DLD1 (cell line): ENCODE measurements around the gene COL16A1.

Experiments used
- in situ Hi-C: cut with HindIII; loops from 2 replicates; pipeline ENCODE4 v1.10.0; 2017; ENCODE audit warnings: low sequenced_read_pairs

Gene COL16A1

DNA sequence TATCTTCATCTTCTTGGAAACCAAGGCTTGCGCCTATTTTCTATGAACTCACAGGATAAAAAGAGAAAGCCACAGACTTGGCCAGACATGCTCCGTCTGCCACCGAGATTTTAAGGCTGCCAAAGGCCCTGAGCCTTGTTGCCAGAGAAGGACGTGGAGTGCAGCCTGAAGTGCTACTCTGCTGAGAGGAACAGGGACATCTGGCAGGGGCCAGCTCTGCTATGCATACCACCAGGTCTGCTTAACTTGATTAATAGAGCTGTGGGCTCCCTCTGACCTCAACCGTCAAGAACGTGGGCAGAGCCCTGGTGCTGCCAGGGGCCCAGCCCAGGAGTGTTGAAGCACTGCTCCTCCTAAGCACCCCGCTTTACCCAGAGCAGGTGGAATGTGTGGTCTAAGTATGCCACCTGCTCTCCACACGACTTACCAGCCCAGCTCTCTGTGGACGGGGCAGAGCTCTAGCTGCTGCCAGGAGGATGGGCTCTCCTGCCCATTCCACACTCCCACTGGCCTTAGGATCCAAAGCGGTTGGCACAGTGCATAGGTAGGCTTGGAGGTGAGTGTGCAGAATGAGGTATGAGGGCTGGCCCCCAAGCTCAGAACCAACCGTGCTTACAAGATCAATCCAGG is 75.8 kb downstream of the COL16A1 start:
- in situ Hi-C loops: no loop called here

DNA sequence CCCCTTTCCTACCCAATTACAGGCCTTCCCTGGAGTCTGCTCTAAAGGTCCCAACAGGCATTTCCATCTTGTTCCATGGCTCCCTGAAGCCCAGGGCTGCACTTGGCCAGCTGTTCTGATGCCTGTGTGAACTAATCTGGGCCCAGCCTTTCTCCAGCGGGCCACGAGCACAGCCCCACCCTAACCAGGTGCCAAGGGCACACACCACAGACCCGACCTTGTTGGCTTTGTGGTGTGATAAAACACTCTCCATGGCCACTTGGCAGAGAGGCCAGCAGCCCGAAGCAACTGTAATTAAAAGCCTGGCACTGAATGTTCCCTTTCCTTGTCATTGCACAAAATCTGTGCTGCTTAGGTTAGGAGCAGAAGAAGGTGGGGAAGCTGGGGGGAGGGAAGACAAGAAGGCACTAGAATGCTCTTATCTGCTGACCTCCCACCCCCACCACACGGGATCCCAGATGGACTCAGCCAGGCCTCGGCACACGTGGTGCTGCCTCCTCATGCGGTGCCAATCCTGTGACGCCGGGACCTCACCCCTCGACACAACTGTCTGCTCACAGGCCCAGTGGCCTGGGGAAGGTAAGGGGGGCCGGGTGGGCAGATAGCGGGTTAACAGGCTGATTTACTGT is 76.4 kb downstream of the COL16A1 start:
- in situ Hi-C loops: no loop called here

DNA sequence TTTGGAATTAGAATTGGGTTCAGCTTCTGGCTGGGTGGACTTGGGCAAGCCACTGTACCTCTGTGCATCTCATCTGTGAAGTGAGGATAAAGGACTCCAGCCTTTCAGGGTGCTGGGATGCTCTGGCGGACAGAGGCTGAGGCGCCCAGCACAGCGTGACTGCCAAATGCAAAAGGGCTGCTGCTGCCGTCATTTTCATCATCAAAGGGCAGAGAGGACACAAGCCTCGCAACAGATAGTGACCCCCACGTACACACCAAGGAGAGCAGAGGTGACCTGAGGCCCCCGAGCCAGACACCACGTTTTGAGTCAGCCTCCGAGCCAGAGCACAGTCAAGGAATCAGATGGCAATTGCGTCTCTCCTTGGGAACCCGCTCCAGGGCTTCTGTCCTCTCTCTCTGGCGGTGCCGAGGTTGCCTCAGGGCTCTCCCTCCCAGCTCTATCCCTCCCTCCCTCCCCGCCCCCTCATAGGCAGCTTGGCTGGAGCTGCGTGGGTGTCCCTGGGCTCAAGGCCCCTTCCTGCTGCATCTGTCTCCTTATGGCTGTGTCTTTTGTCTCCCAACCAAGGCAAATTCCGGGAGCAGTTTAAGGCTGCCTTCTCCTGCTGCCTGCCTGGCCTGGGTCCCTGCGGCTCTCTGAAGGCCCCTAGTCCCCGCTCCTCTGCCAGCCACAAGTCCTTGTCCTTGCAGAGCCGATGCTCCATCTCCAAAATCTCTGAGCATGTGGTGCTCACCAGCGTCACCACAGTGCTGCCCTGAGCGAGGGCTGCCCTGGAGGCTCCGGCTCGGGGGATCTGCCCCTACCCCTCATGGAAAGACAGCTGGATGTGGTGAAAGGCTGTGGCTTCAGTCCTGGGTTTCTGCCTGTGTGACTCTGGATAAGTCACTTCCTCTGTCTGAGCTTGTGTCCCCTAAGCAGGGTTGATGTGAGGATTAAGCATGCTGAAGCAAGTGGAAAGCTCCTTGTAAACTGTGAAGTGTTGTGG is 77.3 kb downstream of the COL16A1 start:
- in situ Hi-C loops: no loop called here

DNA sequence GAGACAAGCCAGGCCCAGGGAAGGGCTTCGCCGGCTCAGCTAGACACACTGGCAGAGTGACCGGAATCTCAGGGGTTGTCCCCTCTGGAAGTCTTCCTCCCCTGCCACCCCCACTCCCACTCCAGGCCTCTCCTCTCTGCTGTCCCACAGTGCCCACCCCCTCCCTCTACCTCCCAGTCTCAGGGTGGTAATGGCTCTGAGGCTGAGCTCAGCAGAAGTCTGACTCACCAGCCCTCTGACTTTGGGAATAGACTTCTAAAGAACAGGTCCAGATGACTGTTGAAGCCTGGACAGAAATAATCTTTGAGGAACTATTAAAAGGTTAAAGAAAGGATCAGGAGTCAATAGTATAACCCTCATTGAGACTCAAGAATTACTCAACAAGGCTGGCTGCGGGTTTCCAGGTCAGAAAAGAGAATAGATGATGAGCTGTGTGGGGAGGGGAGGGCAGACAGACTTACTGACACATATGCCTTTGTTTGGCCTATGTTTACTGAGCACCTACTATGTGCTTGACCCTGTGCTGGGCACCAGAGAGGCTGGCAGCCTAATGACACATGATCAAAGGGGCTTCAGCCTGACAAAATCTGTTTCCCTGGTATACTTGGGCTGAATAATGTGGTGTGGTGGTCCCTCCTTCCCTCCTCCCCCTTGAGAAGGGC is 78.1 kb downstream of the COL16A1 start:
- in situ Hi-C loops: no loop called here

DNA sequence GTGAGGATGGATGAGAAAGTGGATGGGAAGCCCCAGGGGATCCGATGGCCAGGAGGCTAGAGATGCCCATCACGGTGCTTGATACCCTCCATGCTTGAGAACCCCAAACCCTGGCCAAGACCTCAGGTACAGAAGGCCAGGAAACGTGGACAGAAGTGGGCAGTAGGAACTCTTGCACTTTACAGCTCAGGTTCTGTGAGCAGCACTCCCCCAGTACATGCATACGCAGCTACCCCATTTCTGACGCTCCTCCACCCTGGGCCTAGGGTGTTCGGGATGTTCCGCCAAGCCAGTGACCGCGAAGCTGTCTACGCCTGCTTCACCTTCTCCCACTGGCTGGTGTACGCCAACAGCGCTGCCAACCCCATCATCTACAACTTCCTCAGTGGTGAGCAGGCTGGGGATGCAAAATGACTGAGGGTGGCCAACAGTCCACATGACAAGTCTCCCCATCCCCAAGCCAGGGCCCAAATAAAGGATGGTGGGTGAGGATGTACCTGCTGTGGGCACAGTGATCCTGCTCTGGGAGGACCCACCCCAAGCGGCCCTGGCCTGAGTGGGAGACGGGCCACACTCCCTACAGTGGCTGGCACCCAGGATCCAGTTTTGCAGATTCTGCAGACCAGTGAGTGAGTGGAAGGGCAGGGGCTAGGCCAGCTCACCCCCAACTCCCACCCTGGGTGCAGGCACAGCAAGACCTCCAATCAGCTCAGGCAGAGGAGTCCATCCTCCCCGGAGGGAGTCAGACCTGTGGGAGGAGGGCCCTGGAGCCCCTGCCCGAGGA is 78.9 kb downstream of the COL16A1 start:
- in situ Hi-C loops: no loop called here

DNA sequence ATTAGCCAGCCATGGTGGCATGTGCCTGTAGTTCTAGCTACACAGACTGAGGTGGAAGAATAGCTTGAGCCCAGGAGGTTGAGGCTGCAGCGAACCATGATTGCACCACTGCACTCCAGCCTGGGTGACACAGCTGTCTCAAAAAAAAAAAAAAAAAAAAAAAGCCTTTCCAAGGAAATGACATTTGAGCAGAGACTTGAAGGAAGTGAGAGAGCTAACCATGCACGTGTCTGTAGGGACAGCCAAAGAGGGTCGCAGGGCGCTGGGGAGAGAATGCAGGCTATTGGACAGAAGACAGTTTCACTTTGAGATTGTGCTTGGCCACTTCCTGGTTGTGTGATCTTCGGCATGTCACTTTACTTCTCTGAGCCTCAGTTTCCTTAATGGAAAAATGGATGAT is 79.5 kb downstream of the COL16A1 start:
- in situ Hi-C loops: no loop called here

DNA sequence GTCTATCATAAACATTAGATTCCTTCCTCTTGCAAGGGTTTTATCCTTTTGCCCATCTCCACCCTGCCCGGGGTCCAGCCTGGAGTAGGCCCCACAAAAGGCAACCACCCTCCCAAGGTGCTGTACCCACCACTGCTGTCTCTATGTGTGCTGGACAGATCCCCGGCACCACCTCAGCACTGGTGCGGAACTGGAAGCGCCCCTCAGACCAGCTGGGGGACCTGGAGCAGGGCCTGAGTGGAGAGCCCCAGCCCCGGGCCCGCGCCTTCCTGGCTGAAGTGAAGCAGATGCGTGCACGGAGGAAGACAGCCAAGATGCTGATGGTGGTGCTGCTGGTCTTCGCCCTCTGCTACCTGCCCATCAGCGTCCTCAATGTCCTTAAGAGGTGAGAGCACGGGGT is 80.5 kb downstream of the COL16A1 start:
- in situ Hi-C loops: no loop called here

DNA sequence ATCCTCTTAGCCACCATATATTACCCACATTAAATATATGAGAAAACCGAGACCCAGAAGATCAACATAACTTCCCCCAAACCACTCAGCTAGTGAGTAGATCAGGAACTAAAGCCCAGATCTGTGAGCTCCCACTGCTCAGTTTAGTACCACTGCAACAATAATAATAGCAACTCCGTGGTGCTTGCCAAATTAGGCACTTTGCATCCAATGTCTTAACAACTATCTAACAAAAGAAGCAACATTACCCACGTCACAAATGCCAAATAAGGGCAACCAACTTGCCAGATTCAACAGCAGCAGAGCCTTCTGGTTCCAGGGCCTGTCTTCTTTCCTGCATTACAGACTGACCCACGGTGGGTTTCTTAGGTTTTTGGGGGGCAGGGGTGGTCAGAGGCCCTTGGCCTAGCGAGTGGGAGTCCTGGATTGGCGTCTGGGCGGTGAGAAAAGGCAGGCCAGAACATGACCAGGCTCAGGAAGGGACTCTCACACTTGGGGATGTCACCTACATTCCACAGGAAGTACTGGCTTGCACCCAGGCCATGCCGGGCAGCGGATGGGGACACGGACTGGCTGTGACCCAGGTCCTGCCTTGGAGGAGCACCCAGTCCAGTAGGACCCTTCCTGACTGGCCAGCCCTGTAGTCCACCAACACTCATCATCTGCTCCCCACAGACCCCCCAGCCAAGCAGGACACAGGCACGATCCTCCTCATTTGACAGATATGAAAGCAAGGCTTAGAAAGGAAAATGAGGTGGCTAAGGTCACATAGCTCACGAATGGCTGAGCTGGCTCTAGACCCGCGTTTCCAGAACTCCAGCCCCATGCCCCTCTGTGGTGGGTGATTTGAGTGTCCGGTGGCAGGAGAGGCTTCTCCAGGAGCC is 81.7 kb downstream of the COL16A1 start:
- in situ Hi-C loops: no loop called here

DNA sequence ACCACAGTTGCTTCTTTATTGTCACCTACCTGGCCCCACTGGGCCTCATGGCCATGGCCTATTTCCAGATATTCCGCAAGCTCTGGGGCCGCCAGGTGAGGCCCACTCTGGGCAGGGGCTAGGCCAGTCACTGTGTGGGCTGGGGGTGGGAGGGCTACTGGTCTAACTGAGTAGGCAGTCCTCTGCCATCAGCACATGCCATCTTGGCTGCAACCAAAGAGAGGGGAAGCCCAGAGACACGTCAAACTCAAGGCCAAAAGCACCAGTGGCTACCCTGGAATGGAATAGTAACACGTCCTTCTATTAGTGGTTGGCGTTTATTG is 82.4 kb downstream of the COL16A1 start:
- in situ Hi-C loops: no loop called here

DNA sequence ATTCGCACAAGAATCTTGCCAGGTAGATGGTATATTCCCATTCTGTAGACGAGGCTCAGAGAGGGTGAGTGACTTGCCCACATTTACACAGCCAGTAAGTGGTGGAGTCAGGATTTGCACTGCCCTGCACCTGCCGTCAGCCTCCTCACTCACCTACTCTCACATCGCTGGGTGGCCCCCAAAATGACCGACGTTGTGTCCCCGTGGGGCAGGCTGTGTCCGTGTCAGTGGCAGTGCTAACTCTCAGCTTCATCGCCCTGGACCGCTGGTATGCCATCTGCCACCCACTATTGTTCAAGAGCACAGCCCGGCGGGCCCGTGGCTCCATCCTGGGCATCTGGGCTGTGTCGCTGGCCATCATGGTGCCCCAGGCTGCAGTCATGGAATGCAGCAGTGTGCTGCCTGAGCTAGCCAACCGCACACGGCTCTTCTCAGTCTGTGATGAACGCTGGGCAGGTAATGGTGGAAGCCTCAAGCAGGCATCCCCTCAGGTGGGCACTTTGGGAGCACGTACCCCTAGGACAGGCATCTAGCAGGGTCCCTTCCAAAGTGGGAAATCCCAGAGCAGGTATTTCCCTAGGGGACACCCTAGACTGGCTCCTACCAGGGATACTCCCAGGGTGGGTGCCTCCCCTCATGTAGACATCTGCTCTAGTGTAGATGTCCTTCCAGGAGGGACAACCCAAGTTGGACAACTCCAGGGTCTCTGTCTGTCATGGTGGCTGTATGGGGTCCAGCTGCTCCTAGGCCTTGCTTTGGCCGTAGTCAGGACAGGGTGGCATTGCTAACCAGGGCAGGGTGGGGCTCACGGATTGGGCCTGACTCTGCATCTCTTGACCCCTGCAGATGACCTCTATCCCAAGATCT is 83.0 kb downstream of the COL16A1 start:
- in situ Hi-C loops: no loop called here

DNA sequence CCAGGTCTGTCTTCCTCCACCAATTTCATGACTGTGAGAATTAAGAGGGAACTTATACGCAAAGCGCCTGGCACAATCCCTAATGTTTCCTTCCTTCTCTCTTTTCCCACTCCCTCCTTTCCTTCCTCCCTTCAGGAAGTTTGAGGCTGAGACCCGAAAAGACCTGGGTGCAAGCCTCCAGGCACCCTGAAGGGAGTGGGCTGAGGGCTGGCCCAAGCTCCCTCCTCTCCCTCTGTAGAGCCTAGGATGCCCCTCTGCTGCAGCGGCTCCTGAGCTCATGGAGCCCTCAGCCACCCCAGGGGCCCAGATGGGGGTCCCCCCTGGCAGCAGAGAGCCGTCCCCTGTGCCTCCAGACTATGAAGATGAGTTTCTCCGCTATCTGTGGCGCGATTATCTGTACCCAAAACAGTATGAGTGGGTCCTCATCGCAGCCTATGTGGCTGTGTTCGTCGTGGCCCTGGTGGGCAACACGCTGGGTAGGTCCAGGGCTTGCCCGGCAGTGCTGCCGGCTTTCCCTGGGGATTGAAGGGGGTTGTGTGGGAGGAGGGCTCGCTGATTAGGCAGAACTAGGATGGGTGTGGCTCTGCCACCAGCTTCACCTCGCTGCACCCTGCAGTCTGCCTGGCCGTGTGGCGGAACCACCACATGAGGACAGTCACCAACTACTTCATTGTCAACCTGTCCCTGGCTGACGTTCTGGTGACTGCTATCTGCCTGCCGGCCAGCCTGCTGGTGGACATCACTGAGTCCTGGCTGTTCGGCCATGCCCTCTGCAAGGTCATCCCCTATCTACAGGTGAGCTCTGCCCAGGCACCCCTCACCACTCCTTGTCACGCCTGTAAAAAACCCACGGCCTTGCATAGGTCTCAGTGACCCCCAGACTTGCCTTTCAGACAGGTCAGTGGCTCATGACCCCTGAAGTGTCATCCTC is 84.6 kb downstream of the COL16A1 start:
- in situ Hi-C loops: no loop called here

DNA sequence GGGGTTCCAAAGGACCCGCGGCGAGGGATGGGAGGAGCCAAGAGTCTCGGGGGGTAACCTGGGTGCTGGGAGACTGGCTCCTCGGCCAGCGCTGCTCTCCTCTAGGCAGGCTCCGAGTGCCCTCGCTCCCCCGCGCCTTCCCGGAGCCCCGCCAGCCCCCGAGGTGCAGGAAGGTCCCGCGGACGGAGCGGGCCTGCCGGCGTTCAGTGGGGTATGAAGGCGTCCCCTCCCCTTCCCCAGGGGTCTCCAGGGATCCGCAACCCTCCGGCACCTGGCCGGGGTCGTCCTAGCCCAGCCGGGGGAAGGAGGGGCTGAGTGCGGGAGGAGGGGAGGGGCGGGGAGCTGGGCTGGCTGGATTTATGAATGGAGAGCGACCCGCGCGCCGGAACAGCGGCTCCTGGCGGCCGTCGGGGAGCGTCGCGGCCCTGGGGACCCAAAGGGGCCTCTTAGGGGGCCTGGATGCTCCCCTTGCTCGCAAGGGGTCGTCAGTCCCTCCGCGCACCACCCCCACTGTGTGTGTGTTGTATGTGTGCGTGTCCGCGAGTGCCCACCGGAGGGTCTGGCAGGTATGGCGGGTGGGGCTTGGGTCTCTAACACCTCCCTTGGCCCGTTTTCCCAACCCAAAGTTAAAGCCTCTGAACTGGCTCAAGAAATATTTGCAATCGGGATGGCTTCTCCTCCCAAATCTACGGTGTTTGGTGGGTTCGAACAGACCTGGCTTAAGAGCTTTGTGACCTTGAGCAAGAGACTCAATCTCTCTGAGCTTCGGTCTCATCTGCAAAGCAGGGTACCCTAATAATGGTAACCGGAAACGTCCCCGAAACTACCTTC is 85.7 kb downstream of the COL16A1 start:
- in situ Hi-C loops: no loop called here

DNA sequence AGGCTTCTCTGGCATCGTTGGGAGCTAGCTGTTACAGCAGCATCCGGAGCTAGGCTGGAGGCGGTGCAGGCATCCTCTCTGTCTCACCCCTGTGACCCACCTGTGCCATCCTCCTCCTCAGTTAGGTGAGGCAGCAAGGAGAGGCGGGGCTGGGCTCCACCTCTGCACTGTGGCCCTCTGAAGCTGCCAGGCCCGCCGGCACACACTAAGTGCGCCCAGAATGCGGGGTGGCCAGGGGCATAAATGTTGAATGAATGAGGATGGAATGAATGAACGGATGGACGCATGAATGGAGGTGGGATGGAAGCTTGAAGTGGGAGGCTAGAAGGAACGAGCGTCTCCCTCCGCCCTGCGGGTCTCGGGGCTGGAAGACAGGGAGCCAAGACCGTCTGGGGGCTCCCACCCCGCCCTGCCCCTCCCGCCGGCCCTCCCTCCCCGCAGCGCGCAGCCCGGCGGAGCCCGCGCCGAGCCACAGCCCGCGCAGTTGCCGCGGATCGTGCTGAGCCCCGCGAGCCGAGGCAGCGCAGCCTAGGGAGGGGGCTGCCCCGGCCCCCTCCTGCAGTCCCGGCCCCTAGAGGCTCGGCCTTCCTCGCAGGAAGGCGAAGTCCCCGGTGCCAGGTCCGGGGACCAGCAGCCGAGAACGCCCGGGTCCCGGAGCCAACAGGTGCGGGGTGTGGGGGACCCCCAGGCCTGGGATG is 86.5 kb downstream of the COL16A1 start, which contains the start of gene HCRTR1:
HCRTR1 (plus strand) TSS at position 472 of the 698 bp plus-strand sequence. CDS start 1,504 bp downstream, outside the sequence.
- in situ Hi-C loops: no loop called here

DNA sequence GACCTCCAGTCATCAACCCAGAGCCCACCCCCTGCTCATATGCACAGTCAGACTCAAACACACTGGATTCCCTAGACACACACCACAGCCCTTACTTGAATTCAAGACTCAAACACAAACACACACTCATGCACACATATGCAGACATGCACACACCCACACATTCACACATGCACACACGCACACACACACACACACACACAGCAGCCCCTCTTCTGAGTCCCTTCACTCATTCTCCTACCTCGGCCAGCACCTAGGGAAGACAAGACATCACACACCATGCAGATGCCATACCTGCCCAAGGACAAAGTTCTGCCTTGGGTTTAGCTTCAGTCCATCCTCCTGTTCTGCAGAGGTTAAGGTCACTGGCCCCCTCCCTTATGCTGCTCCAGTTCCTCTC is 87.9 kb downstream of the COL16A1 start:
- in situ Hi-C loops: no loop called here

DNA sequence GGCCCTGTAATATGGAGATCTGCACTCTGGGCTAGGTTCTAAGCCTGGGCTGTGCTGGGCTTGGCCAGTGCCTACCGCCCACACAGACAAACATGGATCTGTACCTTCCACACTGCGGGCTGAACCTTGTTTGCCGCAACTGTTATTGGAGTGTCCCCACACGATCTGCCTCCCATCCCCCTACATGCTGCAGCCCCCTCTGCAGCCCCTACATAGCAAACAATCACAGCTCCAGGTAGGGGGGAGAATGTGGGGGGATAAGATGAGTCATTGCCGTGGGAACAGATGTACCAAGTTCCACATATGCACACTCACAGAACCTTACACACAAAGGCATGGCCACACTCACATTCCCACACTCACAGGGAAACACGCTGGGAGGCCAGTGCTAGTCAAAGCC is 88.4 kb downstream of the COL16A1 start:
- in situ Hi-C loops: no loop called here

DNA sequence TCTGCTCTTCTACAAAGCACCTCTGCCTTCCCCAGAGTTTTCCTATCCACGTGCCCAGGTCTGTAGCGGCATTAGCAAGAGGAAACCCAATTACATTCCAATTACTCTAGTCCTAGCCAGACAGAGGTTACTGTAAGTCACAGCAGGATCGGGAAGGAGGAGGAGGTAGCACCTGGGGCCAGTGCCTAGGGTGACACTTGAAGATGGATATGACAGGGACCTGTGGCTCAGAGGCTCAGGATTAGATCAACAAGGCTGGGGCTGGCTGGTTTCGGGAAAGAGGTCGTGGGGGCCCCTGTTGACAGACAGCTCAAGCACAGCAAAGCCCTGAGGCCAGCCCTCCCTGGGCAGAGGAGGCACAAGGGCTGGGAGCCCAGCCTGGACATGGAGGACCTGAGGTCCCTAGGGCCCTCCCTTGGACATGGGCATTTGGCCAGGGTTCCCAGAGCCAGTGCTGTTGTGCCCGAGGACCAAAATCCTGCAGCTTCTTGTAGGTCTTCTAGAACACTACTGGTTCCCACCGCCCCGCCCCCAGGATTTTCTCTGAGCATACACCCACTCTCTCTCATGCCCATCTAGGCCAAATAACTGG is 89.3 kb downstream of the COL16A1 start:
- in situ Hi-C loops: no loop called here
